Choroid plexus epithelial cell (primary cell): ENCODE results near the gene SEC61B.

Experiments used
- DNase-seq: peaks from one replicate; pipeline ENCODE4 v3.0.0-alpha.2; 2010; ENCODE audit warnings: low read depth
- H3K4me3 ChIP-seq: 2 replicates; pipeline ENCODE4 v1.5.1; 2011; ENCODE audit warnings: low read depth, mild to moderate bottlenecking, control low read depth, low read length, moderate library complexity
- CTCF ChIP-seq: conservative IDR thresholded peaks from 2 replicates; pipeline ENCODE4 v1.5.1; 2011; ENCODE audit warnings: low read depth, mild to moderate bottlenecking, control low read depth, inconsistent platforms, low read length, moderate library complexity

SEC61B gene

GRCh38 chr9:99270491-99270890, 48.4 kb downstream of the SEC61B start:
- H3K4me3 ChIP-seq: no peak overlapping the region
- no peak for TF ChIP-seq CTCF
- DNase-seq: no peak

DNA sequence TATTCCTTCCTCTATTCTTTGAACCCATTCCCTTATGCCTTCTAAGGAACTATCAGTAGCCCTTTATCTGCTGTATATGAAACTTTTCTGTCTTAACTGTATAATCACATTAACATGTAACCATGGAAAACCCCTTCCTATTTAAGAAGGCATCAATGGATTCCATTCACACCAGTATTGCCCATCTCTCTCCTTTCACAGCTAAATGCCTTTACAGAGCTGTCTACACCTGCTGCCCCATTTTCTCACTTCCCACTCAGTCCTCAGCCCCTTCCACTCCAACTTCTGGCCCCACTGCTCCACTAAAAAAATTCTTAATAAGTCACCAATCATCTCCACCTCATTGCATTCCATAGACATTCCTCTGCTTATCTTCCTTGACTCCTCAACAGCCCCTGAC, 50.8 kb downstream of the SEC61B start:
- no peak for DNase-seq
- H3K4me3 ChIP-seq: no peak overlapping the region
- no peak for TF ChIP-seq CTCF

DNA sequence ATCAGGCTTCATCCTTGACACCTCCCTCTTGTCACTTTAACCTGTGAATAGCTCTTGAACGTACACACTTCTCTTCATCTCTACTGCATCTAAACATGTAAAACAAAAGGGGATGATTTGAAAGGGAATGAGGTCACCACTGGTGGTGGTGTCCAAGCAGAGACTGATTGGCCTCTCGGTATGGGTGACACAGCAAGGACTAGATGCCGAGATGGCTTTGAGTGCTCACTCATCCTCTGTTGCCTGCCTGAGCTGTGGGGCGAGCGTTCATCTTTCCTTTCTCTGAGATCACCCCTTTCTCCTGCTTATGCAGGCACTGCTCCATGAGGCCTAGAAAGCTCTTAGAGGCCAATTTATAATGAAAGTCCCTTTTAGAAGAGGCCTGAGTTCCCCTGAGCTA, 51.9 kb downstream of the SEC61B start:
- DNase-seq: no peak
- TF ChIP-seq CTCF: no peak
- no peak overlapping the region for H3K4me3 ChIP-seq

GRCh38 chr9:99274495-99274894, 52.4 kb downstream of the SEC61B start:
- no peak for DNase-seq
- no peak for TF ChIP-seq CTCF
- no peak overlapping the region for H3K4me3 ChIP-seq
